Stimulated activated CD8-positive, alpha-beta memory T cell treated with anti-CD3 and anti-CD28 coated beads, Interleukin-4, amount 100 ng/mL, for 24 hours (primary cell): ENCODE results near the gene MRS2.
"Not testable (repeated sequence)": the region's sequence is repeated elsewhere in the genome, so short reads cannot be mapped to it uniquely, and the experiment has no call there.

Experiments
- DNase-seq: peaks from one replicate; pipeline ENCODE4 v3.0.0-alpha.2; 2020; ENCODE audit warnings: low read depth

The MRS2 gene

DNA sequence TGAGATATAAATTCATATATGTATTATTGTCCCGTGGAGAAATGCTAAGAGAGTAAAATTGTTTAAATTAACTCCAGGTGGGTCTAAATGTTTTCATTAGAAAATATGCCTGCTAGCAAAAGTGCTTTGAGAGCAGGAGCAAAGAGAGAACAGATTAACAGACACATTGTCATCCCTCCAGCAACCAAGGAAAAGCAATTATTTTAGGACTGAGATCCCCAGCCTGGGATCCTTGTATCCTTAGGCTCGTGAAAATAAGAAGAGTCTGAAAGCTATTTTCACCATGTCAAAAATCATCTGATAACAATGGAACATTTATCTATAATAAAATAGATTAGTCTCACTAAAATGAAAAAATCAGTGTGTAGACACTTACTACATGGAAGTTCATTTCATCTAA, 11.5 kb upstream of the MRS2 start:
- no peak for DNase-seq

GRCh38 chr6:24391756-24392405, 10.9 kb upstream of the MRS2 start:
- no peak for DNase-seq

DNA sequence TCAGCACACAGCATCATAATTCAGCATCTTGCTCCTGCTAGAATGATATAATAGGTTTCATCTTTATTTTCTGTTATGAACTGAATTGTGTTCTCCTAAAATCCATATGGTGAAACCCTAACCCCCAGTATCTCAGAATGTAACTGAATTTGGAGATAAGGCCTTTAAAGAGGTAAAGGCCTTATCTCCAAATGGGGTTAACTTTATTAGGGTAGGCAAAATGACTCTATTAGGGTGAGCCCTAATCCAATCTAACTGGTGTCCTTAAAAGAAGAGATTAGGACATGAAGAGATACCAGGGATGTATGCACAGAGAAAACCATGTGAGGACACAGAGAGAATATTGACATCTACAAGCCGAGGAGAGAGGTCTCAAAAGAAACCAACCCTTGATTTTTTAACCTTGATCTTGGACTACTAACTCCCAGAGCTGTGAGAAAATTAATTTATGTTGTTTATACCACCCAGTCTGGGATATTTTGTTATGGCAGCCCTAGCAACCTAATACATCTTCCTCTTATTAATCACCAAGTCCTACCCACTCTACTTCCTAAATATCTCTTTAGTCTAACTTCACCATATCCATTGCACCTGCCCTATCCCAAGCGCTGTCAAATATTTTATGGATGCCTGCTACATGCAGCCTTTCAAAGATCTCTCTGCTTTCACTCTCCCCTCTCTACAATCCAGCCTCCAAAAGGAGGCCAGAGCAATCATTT, 8.5 kb upstream of the MRS2 start:
- no peak for DNase-seq

DNA sequence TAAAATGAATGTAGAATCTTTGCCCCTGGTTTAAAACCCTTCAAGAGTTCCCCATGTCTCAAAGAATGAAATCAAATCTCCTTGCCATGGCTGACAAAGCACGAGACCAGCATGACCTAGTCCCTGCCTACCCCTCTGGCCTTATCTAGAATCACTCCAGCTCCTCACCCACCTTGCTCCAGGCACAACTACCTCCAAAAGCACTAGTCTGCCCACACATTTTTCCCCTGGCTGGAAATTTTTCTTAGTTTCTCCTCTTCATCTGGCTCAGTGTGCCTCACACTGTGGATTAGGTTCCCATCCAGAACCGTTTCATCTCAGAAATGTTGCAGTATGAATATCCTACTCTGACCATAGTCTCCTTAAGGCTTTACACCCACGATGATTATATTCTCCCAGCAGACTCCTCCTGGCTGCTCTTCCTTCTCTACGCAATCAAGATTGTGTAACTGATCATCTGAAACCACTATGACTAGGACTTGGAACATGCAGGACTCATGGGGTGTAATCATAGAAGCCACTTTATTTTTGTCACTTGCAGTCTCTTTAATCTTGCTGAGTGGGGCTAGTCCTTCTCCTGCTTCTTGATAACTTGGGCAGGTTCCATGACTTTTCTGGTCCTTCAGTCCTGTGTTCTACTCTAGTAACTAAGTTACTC, 7.8 kb upstream of the MRS2 start:
- DNase-seq: no peak

DNA sequence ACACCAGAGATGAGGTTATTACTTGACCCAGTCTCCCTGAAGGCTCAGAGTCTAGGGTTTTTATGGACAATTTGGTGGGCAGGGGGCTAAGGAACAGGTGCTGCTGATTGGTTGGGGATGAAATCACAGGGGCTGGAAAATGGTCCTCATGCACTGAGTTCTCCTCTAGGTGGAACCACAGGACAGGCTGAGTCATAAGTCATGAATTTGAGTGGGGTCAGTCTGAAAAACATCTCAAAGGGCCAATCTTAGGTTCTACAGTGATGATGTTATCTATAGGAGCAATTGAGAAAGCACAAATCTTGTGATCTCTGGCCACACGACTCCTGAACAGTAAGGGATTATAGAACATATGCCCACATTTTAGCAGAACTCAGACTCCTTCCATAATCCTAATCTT, 5.9 kb upstream of the MRS2 start:
- no peak for DNase-seq

- no peak for DNase-seq
These were observed 5.1 kb upstream of the MRS2 start for GRCh38 chr6:24397631-24398030.

DNA sequence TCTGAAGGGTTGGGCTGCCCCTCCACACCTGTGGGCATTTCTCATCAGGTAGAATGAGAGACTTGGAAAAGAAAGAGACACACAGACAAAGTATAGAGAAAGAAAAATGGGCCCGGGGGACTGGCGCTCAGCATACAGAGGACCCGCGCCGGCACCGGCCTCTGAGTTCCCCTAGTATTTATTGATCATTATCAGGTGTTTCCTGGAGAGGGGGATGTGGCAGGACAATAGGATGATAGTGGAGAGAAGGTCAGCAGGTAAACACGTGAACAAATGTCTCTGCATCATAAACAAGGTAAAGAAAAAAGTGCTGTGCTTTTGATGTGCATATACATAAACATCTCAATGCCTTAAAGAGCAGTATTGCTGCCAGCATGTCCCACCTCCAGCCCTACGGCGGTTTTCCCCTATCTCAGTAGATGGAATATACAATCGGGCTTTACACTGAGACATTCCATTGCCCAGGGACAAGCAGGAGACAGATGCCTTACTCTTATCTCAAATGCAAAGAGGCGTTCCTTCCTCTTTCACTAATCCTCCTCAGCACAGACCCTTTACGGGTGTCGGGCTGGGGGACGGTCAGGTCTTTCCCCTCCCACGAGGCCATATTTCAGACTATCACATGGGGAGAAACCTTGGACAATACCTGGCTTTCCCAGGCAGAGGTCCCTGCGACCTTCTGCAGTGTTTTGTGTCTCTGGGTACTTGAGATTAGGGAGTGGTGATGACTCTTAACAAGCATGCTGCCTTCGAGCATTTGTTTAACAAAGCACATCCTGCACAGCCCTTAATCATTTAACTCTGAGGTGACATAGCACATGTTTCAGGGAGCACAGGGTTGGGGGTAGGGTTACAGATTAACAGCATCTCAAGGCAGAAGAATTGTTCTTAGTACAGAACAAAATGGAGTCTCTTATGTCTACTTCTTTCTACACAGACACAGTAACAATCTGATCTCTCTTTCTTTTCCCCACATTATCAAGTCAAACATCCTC, 2.4 kb upstream of the MRS2 start:
- DNase-seq: not testable (repeated sequence)

- DNase-seq: no peak
These were observed 1.3 kb upstream of the MRS2 start for GRCh38 chr6:24401458-24401857.

- DNase-seq: no peak
These were observed 727 bp downstream of the MRS2 start for GRCh38 chr6:24403501-24403824.

DNA sequence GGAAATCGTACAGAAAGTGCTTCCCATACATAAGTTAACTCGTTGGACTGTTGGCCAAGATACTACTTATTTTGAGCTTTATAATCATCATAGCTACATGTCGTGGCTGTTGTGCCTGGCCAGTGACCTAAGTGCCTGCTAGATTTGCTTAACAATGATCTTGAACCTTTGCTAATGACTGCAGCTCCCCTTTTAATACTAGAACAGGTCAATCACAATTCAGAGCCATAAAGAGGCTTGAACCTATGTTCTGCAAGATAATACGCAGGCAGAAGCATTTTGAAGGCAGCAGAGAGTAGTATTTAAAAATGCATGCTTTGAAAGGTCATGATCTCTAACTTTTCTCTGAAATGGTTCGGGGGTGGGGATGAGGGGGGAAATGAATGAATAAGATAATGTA, 2.5 kb downstream of the MRS2 start:
- no peak for DNase-seq

GRCh38 chr6:24408719-24409410, 6.1 kb downstream of the MRS2 start:
- DNase-seq: no peak

DNA sequence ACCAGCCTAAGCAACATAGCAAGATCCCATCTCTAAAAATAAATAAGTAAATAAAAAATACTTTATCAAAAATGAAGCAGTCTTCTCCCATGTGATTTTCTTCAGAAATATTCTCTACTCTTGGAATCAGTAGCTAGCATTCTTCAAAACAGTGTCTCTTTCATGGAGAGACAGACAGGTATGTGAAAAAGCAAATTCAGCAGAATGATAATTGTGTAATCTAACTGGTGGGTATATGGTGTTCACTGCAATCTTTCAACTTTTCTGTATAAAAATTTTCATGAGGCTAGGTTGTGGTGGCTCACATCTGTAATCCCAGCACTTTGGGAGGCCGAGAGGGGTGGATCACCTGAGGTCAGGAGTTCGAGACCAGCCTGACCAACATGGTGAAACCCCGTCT, 7.9 kb downstream of the MRS2 start:
- no peak for DNase-seq

GRCh38 chr6:24412294-24412693, 9.6 kb downstream of the MRS2 start:
- no peak for DNase-seq

- not testable (repeated sequence) for DNase-seq
These were observed 11.8 kb downstream of the MRS2 start for GRCh38 chr6:24414531-24414930.

- no peak for DNase-seq
These were observed 13.0 kb downstream of the MRS2 start for GRCh38 chr6:24415753-24416152.

- no peak for DNase-seq
These were observed 16.8 kb downstream of the MRS2 start for GRCh38 chr6:24419526-24419925.

DNA sequence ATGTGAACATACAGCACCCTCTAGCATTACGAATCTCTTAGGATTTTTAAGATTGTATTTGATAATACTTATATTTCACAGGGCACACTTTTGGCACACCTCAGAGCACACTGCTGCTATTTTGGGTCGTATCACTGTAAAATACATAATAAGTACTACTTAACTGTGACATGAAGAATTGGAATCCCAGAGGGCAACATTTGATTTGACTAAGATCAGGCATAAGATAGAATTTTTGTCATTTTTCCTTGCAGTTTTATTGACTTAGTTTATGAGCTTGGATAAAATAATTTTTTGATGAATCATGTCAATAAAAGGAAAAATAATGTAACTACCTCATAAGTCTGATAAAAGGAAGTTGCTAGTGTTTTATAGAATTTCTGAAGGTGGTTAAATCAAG, 22.4 kb downstream of the MRS2 start:
- no peak for DNase-seq

DNA sequence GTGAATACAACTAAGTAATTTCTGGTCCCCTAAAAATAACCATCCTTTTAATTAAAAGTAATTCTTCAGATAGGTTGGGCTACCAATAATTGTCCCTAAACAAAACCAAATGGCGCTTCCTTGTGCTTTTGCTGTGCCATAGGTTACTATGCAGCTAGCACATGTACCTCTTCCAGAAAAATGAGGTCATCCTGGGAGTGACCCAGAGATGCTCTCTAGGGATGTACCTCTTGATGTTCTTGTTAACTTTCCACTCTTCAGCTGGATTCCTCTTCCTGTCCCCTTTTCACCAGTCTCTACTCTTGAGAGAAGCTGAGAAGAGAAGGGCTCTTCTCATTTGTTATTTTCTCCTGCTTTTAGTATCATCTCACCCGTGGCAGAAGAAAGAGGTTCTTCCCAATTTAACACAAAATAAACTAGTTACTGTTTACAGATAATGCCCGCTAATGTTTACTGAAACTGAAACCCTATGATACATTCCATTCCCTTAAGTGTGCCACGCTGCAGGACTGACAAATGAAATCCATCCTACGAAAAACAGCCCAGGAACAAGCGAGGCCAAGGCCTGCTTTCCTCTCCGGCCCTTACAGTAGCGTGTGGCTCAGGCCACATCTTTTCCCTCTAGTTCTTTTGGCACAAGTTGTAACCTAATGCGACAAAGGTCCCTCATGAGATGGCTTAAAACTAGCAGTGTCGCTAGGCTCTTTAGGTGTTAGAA, 24.2 kb downstream of the MRS2 start:
- no peak for DNase-seq

GRCh38 chr6:24428615-24429014, 25.9 kb downstream of the MRS2 start:
- DNase-seq: no peak

- no peak for DNase-seq
These were observed 26.4 kb downstream of the MRS2 start for GRCh38 chr6:24429146-24429545.

- no peak for DNase-seq
These were observed 27.4 kb downstream of the MRS2 start for GRCh38 chr6:24430086-24430485.
